ENCODE measurements around the gene SPRR3. TPM values are rescaled to one million over a fixed set of nuclear protein-coding genes. Genes with fewer than 3 reads are reported as not detected.
"Not testable (repeated sequence)": the region's sequence is repeated elsewhere in the genome, so short reads cannot be mapped to it uniquely, and the experiment has no call there.

The SPRR3 gene
- polyA plus RNA-seq, 4 donors: 0.32 to 1.2 (median 0.63) TPM; not detected in 1

- DNase-seq (ENCODE audit: low read depth in 4 of 4, low spot score in 3 of 4): no peak
These were observed 19.5 kb upstream of the SPRR3 start for GRCh38 chr1:152982076-152982475.

GRCh38 chr1:152983234-152983633, 18.3 kb upstream of the SPRR3 start:
- no peak for DNase-seq (ENCODE audit: low read depth in 4 of 4, low spot score in 3 of 4)

DNA sequence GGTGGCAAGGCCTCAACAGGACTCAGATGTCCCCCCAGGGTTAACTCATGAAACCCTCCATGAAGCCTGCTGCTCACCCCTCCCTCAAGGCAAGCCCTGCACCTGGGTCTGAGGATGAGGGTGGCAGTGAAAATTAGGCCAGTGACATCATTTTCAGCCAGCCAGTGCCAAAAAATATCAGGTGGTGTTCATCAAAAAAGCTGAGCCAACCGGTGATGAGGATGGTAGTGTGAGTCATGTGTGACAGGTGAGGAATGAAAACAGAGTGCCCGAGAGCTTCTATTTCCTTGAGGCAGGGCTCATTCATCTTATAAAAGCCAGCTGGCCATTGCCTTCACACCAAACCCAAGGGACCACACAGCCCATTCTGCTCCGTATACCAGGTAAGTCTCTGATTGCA, 17.8 kb upstream of the SPRR3 start, which contains the start of gene SPRR1A:
Gene SPRR1A (plus strand): TSS at position 339 of the 400 bp plus-strand sequence. CDS start 1,150 bp downstream, outside the sequence.
- DNase-seq (ENCODE audit: low read depth in 4 of 4, low spot score in 3 of 4): no peak

GRCh38 chr1:152986578-152986977, 15.0 kb upstream of the SPRR3 start:
- DNase-seq (ENCODE audit: low read depth in 4 of 4, low spot score in 3 of 4): no peak

- no peak for DNase-seq (ENCODE audit: low read depth in 4 of 4, low spot score in 3 of 4)
These were observed 8.4 kb upstream of the SPRR3 start for GRCh38 chr1:152993186-152993585.

GRCh38 chr1:152995842-152996241, 5.7 kb upstream of the SPRR3 start:
- no peak for DNase-seq (ENCODE audit: low read depth in 4 of 4, low spot score in 3 of 4)

DNA sequence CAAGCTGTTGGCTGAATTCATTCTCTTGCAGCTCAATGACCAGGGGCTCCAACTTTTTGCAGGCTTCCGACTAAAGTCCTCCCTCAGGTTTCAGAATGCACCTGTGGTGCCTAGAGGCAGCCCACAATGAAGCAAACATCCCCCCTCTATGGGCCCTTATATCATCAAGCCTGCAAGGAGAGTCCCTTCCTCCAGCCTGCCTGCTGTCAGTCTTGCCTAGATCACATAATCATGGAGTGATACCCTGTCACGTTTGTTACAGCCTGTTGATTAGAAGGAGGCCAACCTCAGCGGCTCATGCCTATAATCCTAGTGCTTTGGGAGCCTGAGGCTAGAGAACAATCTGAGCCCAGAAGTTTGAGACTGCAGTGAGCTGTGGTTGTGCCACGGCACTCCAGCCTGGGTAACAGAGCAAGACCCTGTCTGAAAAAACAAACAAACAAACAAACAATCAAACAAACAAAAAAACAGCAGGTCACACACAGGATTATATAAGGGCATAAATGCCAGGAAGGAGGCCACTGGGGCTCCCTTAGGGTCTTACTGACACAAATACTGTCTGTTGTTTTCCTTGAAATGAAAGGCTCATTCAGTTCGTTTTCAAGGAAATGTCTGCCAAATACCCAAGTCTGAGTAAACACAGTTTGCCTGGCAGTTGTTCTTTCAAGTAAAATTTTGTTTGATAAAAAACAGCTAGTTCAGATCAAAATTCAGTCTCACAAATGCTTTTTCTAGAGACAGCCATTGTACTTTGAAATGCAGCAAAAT, 4.7 kb upstream of the SPRR3 start:
- no peak for DNase-seq (ENCODE audit: low read depth in 4 of 4, low spot score in 3 of 4)

DNA sequence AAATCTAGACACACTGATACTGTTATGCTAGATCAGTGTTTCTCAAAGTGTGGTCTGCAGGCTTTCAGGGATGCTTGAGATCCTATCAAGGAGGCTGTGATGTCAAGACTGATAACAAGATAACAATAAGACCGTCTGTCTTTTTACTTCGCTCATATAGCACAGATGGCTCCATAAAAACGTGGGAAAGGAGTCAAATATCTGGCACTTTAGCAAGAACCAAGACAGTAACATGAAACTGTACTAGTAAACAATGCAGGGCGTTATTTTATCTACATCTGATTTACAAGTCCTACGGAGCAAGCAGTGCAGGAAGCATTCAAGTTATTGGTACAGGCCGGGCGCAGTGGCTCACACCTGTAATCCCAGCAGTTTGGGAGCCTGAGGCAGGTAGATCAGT, 3.6 kb upstream of the SPRR3 start:
- DNase-seq (ENCODE audit: low read depth in 4 of 4, low spot score in 3 of 4): no peak

DNA sequence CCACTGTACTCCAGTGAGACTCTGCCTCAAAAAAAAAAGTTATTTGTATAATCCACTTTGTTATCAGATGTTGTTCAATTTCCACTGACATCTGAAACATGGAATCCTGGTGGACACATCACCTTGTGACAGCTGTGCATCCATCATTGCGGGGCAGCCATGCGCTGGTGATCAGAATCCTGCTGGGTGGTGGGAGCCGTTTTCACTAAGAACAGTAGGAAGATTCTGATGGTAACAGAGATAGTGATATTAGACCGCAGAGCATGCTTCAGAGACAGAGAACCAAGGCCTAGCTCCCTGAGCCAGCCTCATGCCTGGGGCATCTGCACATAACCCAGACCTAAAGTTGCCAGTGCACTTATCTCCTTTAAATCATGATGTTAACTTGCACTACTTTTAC, 3.1 kb upstream of the SPRR3 start:
- no peak for DNase-seq (ENCODE audit: low read depth in 4 of 4, low spot score in 3 of 4)

GRCh38 chr1:152999818-153000217, 1.7 kb upstream of the SPRR3 start:
- DNase-seq (ENCODE audit: low read depth in 4 of 4, low spot score in 3 of 4): no peak

DNA sequence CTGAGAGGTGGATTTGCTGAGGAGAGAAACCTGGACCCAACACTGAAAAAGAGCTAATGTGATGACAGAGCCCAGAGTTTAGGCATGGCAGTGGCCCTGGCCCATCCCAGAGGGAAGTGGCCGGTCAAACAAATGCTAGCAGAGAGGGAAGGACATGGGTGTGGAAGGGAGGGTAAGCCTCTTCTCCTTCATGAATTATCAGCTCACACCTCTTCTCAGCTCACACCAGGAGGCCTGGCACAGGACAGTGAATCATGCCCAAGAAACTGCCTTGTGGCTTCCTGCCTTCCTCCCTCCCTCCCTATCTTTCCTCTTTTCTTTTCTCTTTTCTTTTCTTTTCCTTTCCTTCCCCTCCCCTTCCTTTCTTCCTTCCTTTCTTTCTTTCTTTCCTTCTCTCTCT, 1.3 kb upstream of the SPRR3 start:
- no peak for DNase-seq (ENCODE audit: low read depth in 4 of 4, low spot score in 3 of 4)

DNA sequence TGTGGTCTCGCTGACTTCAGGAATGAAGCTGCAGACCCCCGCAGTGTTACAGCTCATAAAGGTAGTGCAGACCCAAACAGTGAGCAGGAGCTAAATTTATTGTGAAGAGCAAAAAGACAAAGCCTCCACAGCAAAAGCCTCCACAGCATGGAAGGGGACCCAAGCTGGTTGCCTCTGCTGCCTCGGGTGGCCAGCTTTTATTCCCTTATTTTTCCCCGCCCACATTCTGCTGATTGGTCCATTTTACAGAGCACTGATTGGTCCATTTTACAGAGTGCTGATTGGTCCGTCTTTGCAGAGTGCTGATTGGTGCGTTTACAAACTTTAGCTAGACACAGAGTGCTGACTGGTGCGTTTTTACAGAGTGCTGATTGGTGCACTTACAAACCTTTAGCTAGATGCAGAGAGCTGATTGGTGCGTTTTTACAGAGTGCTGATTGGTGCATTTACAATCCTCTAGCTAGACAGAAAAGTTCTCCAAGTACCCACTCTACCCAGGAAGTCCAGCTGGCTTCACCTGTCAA, 9.7 kb downstream of the SPRR3 start:
- not testable (repeated sequence) for DNase-seq (ENCODE audit: low read depth in 4 of 4, low spot score in 3 of 4)

DNA sequence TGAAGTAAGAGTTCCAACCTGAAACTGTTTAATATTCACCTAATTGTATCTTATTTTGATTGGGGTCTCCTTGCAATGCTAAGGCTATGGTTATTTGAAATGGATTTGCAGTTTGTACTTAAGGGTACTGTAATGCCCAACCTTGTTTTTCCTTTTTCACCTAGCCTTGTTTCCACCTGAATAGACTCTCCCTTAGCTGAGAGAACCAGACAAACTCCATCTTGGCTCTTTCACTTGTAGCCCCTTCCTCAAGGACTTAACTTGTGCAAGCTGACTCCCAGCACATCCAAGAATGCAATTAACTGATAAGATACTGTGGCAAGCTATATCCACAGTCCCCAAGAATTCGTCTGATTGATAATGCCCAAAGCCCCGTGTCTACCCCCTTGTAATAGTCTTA, 20.3 kb downstream of the SPRR3 start:
- DNase-seq (ENCODE audit: low read depth in 4 of 4, low spot score in 3 of 4): not testable (repeated sequence)

GRCh38 chr1:153022340-153022739, 20.8 kb downstream of the SPRR3 start:
- DNase-seq (ENCODE audit: low read depth in 4 of 4, low spot score in 3 of 4): not testable (repeated sequence)

- no peak for DNase-seq (ENCODE audit: low read depth in 4 of 4, low spot score in 3 of 4)
These were observed 21.6 kb downstream of the SPRR3 start for GRCh38 chr1:153023109-153023508.

GRCh38 chr1:153024413-153024812, 22.9 kb downstream of the SPRR3 start:
- no peak for DNase-seq (ENCODE audit: low read depth in 4 of 4, low spot score in 3 of 4)

DNA sequence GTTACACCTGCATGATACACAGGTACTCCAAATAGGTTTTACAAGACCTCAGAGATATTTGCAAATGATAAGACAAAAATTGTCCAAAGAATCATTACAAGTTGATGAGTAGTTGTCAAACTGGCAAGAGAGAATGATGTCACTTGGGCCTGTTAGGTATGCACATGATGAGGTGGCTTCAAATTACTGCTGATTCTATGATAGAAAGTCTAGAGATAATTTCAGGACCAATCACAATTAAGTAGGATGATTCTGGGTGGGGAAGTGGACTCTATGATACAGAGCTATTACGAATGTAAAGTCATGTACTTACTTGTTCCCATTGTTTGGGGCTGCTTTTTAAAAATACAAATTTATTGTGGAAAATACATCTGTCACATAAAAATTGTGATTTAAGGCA, 24.2 kb downstream of the SPRR3 start:
- DNase-seq (ENCODE audit: low read depth in 4 of 4, low spot score in 3 of 4): no peak

- no peak for DNase-seq (ENCODE audit: low read depth in 4 of 4, low spot score in 3 of 4)
These were observed 27.2 kb downstream of the SPRR3 start for GRCh38 chr1:153028766-153029165.

- DNase-seq (ENCODE audit: low read depth in 4 of 4, low spot score in 3 of 4): no peak
These were observed 29.3 kb downstream of the SPRR3 start, which contains the start of gene SPRR1B for GRCh38 chr1:153030895-153031294. Gene SPRR1B, plus strand, starts transcription at chr1:153031203. Its CDS starts 1,143 bp downstream, at chr1:153032346.

- DNase-seq (ENCODE audit: low read depth in 4 of 4, low spot score in 3 of 4): no peak
These were observed 30.5 kb downstream of the SPRR3 start for GRCh38 chr1:153032073-153032472.

DNA sequence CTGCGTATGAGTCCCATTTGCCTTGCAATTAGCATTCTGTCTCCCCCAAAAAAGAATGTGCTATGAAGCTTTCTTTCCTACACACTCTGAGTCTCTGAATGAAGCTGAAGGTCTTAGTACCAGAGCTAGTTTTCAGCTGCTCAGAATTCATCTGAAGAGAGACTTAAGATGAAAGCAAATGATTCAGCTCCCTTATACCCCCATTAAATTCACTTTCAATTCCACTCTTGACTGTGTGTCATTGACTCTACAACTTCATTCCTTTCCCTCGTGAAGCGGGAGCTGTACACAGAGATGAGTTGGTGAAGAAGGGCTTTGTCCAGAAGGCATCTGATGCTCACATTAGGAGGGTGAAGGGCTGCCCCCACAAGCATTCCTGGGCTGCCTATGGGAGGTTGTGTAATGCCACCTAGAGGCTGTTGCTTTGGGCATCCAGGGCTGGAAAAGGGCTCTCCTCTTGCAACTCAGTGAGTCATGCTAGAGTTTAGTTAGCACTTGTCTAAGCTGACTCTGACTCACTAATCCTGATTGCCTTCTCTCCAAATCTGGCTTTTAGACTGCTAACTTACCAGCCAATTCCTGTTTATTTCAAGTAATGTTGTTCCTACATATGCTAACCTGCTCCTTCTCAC, 31.2 kb downstream of the SPRR3 start:
- peak in 2 of 4 donors; percentile 1 to 5 for DNase-seq (ENCODE audit: low read depth in 4 of 4, low spot score in 3 of 4)

- no peak for DNase-seq (ENCODE audit: low read depth in 4 of 4, low spot score in 3 of 4)
These were observed 33.7 kb downstream of the SPRR3 start for GRCh38 chr1:153035211-153035610.
